Measurements from ENCODE around the gene TMEM117.

The TMEM117 gene

GRCh38 chr12:44397631-44398030 is 561.8 kb downstream of the TMEM117 start:
- DNase-seq: no peak

- no peak for DNase-seq
These were observed 567.3 kb downstream of the TMEM117 start for GRCh38 chr12:44403185-44403584.

GRCh38 chr12:44405297-44405696 is 569.4 kb downstream of the TMEM117 start:
- no peak for DNase-seq

- DNase-seq: no peak
These were observed 586.7 kb downstream of the TMEM117 start for GRCh38 chr12:44422559-44422958.

- no peak for DNase-seq
These were observed 592.9 kb downstream of the TMEM117 start for GRCh38 chr12:44428825-44429224.

- DNase-seq: no peak
These were observed 595.9 kb downstream of the TMEM117 start for GRCh38 chr12:44431647-44432343.

- no peak for DNase-seq
These were observed 597.8 kb downstream of the TMEM117 start for GRCh38 chr12:44433659-44434058.

GRCh38 chr12:44436756-44437155 is 600.9 kb downstream of the TMEM117 start:
- DNase-seq: no peak
